Measurements from ENCODE around the gene KCNE1. TPM values are rescaled to one million over a fixed set of nuclear protein-coding genes. Genes with fewer than 3 reads are reported as not detected.

The KCNE1 gene
- total RNA-seq, 1 experiment from 2014 or later: 0.91 TPM

- BruUV-seq (replicated peaks): no TSS peak
- no peak overlapping the region for H3K27ac Mint-ChIP-seq (ENCODE audit: unreplicated experiment)
- CTCF ChIA-PET: no interaction called here
- H3K9me3 ChIP-seq: no peaks in the 10 kb centered on the region
- no peak overlapping the region for H3K4me3 Mint-ChIP-seq (ENCODE audit: unreplicated experiment)
- H3K4me3 ChIP-seq (ENCODE audit: low read depth, low read length): no peak overlapping the region
- intact Hi-C loops (cut with micrococcal nuclease; ENCODE audit: unreplicated experiment): no loop called here
- no peaks in the 10 kb centered on the region for H3K9me3 Mint-ChIP-seq (ENCODE audit: unreplicated experiment)
- H3K4me1 ChIP-seq: peaks cover 17% of the 10 kb centered on the region
- no peak for TF ChIP-seq CTCF (IDR thresholded peaks at IDR 0.05; ENCODE audit: insufficient read depth in 1 of 2, low read depth in 1 of 2, low read length in 1 of 2, severe bottlenecking in 1 of 2, unreplicated experiment in 1 of 2)
- H3K36me3 ChIP-seq (ENCODE audit: control insufficient read depth, insufficient read depth, low read length): no peaks in the 10 kb centered on the region
- DNase-seq: no peak
- no peaks in the 10 kb centered on the region for H3K27me3 Mint-ChIP-seq (ENCODE audit: insufficient read depth, unreplicated experiment)
- POLR2A ChIA-PET: interaction anchor here (0.8 kb wide), 1 partner anchor 14 kb away, joined by 3 read pairs; no protein-coding TSS in a partner anchor
- no peaks in the 10 kb centered on the region for H3K27me3 ChIP-seq (replicated peaks; ENCODE audit: control insufficient read depth, insufficient read depth, low read length)
- H3K4me1 Mint-ChIP-seq (ENCODE audit: low read depth, unreplicated experiment): peaks cover 5% of the 10 kb centered on the region
- H3K36me3 Mint-ChIP-seq (ENCODE audit: insufficient read depth, unreplicated experiment): peaks cover 8% of the 10 kb centered on the region
These were observed 19.4 kb upstream of the KCNE1 start for GRCh38 chr21:34531399-34531798.

GRCh38 chr21:34530261-34530660 is 18.3 kb upstream of the KCNE1 start:
- Mint-ChIP-seq H3K27ac (ENCODE audit: unreplicated experiment) (no peak overlapping the region), H3K36me3 (ENCODE audit: insufficient read depth, unreplicated experiment) (peaks cover 8% of the 10 kb centered on the region), H3K27me3 (ENCODE audit: insufficient read depth, unreplicated experiment) (no peaks in the 10 kb centered on the region), H3K4me3 (ENCODE audit: unreplicated experiment) (no peak overlapping the region), H3K4me1 (ENCODE audit: low read depth, unreplicated experiment) (peaks cover under 1% of the 10 kb centered on the region), H3K9me3 (ENCODE audit: unreplicated experiment) (no peaks in the 10 kb centered on the region)
- no peaks in the 10 kb centered on the region for H3K36me3 ChIP-seq (ENCODE audit: control insufficient read depth, insufficient read depth, low read length)
- no peak for TF ChIP-seq CTCF (IDR thresholded peaks at IDR 0.05; ENCODE audit: insufficient read depth in 1 of 2, low read depth in 1 of 2, low read length in 1 of 2, severe bottlenecking in 1 of 2, unreplicated experiment in 1 of 2)
- ChIA-PET POLR2A (no interaction called here), CTCF (no interaction called here)
- no peaks in the 10 kb centered on the region for H3K9me3 ChIP-seq
- no peaks in the 10 kb centered on the region for H3K27me3 ChIP-seq (replicated peaks; ENCODE audit: control insufficient read depth, insufficient read depth, low read length)
- intact Hi-C loops (cut with micrococcal nuclease; ENCODE audit: unreplicated experiment): no loop called here
- BruUV-seq (replicated peaks): no TSS peak
- no peak overlapping the region for H3K4me3 ChIP-seq (ENCODE audit: low read depth, low read length)
- peaks cover 7% of the 10 kb centered on the region; the same call in 1 of the 2 replicates for H3K4me1 ChIP-seq
- no peak for DNase-seq

GRCh38 chr21:34528131-34528561 is 16.1 kb upstream of the KCNE1 start:
- BruUV-seq (replicated peaks): no TSS peak

More at GRCh38 chr21:34528131-34528561, 16.1 kb upstream of the KCNE1 start:
- POLR2A ChIA-PET: no interaction called here
- Mint-ChIP-seq H3K36me3 (ENCODE audit: insufficient read depth, unreplicated experiment) (peaks cover 10% of the 10 kb centered on the region), H3K27me3 (ENCODE audit: insufficient read depth, unreplicated experiment) (no peaks in the 10 kb centered on the region), H3K4me1 (ENCODE audit: low read depth, unreplicated experiment) (peaks cover 12% of the 10 kb centered on the region), H3K9me3 (ENCODE audit: unreplicated experiment) (no peaks in the 10 kb centered on the region), H3K27ac (ENCODE audit: unreplicated experiment) (peak overlapping the region; percentile 59), H3K4me3 (ENCODE audit: unreplicated experiment) (no peak overlapping the region)
- CTCF ChIA-PET: no interaction called here
- Histone ChIP-seq H3K9me3 (no peaks in the 10 kb centered on the region), H3K4me3 (ENCODE audit: low read depth, low read length) (no peak overlapping the region), H3K4me1 (peaks cover 24% of the 10 kb centered on the region), H3K36me3 (ENCODE audit: control insufficient read depth, insufficient read depth, low read length) (no peaks in the 10 kb centered on the region; the same call in 1 of the 2 replicates), H3K27me3 (replicated peaks; ENCODE audit: control insufficient read depth, insufficient read depth, low read length) (no peaks in the 10 kb centered on the region)
- intact Hi-C loops (cut with micrococcal nuclease; ENCODE audit: unreplicated experiment): loop anchor here (5.0 kb wide), 1 partner anchor 74 kb away; no protein-coding TSS in a partner anchor
- no peak for DNase-seq
- no peak for TF ChIP-seq CTCF (IDR thresholded peaks at IDR 0.05; ENCODE audit: insufficient read depth in 1 of 2, low read depth in 1 of 2, low read length in 1 of 2, severe bottlenecking in 1 of 2, unreplicated experiment in 1 of 2)

All from Caco-2 (cell line).